ENCODE results near the gene NUP210L.
"Not testable (repeated sequence)": the region's sequence is repeated elsewhere in the genome, so short reads cannot be mapped to it uniquely, and the experiment has no call there.

NUP210L gene

DNA sequence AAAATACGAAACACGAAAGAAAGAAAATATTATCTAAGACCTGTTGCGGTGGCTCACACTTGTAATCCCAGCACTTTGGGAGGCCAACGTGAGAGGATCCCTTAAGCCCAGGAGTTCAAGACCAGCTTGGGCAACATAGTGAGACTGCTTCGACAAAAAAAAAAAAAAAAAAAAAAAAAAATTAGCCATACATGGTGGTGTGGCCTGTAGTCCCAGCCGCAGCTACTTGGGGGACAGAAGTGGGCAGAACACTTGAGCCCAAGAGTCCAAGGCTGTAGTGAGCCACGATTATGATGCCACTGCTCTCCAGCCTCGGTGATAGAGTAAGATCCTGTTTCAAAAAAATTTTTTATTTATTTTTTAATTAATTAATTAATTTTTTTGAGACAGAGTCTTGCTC lies 167.3 kb downstream of the NUP210L start:
- DNase-seq: no peak

DNA sequence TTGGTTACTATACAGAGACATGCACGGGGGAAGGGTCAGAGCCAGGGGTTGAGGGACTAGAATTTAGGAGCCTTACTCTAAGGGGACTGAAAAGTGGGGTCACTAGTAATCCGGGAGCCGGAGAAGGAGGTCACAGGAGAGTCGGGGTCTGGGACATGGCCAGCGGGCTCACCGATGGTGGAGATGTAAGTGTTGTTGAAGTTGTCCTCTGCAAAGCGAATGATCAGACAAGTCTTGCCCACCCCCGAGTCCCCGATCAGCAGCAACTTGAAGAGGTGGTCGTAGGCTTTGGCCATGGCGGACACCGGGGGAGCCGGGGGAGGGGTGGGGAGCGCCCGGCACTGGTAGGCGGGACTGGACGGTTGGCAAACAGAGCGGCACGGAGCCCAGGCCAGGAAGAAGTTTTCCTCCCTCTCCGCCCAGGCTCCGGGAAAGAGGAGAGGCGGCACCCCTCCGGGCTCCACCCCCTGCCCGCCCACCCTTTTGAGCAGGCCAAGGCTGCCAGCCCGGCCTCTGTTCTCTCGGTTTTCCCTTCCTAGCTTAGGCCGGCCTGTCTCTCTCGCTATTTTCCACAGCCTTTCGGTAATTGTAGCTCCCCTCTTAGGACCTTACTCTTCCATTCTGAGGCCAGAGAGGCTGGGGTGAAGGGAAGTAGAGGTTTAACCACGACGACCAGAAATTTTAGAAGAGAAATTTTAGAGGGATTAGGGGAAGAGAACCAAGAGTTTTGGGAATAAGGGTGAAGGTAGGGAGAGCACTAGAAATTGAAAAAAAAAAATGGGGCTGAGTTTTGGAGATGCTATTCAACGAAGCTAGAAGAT lies 168.7 kb downstream of the NUP210L start, which contains the start of gene RAB13:
Gene RAB13, minus strand, starts transcription at position 399 of the 821 bp plus-strand sequence. Its CDS starts 103 bp downstream, at position 296.
- DNase-seq: no peak

GRCh38 chr1:153985341-153985912 lies 169.4 kb downstream of the NUP210L start:
- DNase-seq: no peak

- no peak for DNase-seq
Observed at GRCh38 chr1:153984123-153984894, 170.6 kb downstream of the NUP210L start.

DNA sequence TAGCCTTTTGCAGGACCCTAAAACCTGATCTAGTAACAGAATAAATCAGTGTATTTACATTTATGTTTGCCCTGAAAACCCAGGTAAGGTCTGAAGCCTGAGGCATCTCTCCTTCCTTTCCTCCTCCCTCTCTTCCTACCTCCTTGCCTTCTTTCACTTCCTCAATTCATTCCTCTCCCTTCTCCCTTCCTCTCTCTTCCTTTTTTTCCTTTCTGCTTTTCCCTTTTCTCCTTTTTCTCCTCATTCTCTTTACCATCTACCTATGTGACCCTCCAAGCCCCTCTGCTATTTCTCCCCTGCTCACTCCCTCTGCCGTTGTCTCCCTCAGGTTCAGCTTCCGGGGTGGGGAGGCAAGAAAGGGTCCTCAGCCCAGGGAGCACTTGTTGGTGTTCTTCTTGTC lies 173.1 kb downstream of the NUP210L start:
- DNase-seq: not testable (repeated sequence)

DNA sequence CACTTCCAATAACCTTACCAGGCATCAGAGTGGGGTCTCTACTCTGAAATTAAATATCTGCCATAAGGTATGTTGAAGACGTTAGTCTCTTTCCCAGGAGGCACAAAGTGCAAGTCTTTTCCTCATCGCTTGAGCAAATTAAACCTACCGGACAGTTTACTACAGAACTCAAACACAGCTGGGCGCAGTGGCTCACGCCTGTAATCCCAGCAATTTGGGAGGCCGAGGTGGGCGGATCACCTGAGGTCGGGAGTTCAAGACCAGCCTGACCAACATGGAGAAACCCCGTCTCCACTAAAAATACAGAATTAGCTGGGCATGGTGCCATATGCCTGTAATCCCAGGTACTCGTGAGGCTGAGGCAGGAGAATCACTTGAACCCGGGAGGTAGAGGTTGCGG lies 175.8 kb downstream of the NUP210L start:
- not testable (repeated sequence) for DNase-seq

DNA sequence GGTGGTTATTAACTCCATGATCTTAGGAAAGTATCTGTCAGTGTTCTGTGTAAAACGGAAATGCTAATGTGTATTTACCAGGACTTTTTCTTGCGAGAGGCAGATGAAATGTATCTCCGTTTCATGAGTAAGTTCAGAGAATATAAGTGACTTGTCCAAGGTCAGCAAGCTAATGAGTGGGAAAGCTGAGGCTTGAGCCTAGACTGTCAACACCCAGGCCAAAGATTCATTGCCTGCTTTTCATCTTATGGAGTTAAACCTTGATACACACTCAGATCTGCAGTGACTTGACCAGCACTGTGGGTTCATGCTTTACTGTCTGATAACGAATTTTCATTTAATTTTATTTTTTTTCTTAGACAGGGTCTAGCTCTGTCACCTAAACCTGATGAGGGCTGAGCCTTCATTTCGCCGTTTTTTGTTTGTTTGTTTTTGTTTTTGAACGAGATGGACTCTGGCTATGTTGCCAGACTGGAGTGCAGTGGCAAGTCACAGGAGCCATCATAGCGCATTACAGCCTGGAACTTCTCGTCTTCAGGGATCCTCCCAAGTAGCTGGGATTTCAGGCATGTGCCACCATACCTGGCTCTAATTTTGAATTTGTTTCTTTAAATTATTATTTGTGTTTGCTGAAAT lies 176.5 kb downstream of the NUP210L start:
- no peak for DNase-seq

GRCh38 chr1:153977250-153978240 lies 177.3 kb downstream of the NUP210L start, which contains the start of gene JTB:
Gene JTB (minus strand): TSS chr1:153977674. CDS start chr1:153977252, 422 bp downstream.
- DNase-seq: peak; percentile 79

- DNase-seq: no peak
Observed at GRCh38 chr1:153976819-153977249, 178.0 kb downstream of the NUP210L start.

DNA sequence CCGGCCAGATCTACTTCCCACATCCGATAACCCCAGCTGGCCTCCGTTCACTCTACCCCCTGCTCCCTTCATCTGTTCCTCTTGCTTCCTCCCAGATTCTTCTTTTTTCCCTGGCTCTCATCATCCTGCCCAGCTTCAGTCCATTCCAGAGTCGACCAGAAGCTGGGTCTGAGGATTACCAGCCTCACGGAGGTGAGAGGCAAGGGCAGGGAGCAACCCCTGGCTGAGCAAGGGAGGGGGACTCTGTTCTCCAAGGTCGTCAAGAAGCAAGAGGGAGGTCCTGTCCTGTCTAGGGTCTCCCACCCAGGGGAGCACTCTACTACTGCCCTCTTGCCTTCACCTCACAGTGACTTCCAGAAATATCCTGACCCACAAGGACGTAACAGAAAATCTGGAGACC lies 181.3 kb downstream of the NUP210L start:
- DNase-seq: no peak

GRCh38 chr1:153973071-153973470 lies 181.8 kb downstream of the NUP210L start:
- no peak for DNase-seq

- no peak for DNase-seq
Observed at GRCh38 chr1:153970346-153970745, 184.5 kb downstream of the NUP210L start.

- DNase-seq: no peak
Observed at GRCh38 chr1:153968972-153969371, 185.9 kb downstream of the NUP210L start.

- no peak for DNase-seq
Observed at GRCh38 chr1:153968408-153968807, 186.5 kb downstream of the NUP210L start.

DNA sequence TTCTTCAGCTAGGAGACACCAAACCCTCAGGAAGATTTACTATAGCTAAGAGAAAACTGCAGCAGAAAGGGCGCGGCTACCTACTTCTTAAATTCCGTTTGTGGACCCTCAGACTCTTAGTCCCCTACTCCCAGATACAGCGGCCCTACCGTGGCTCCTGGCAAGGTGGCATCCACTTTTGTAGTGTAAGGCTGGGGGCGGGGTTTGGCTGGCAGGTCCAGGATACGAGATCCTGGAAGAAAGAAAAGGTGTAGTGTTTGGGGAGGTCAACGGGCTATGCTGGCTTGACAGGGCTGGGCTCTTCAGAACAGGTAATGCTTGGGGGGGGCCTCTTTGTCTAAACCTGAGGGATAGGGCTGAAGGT lies 186.9 kb downstream of the NUP210L start:
- no peak for DNase-seq

DNA sequence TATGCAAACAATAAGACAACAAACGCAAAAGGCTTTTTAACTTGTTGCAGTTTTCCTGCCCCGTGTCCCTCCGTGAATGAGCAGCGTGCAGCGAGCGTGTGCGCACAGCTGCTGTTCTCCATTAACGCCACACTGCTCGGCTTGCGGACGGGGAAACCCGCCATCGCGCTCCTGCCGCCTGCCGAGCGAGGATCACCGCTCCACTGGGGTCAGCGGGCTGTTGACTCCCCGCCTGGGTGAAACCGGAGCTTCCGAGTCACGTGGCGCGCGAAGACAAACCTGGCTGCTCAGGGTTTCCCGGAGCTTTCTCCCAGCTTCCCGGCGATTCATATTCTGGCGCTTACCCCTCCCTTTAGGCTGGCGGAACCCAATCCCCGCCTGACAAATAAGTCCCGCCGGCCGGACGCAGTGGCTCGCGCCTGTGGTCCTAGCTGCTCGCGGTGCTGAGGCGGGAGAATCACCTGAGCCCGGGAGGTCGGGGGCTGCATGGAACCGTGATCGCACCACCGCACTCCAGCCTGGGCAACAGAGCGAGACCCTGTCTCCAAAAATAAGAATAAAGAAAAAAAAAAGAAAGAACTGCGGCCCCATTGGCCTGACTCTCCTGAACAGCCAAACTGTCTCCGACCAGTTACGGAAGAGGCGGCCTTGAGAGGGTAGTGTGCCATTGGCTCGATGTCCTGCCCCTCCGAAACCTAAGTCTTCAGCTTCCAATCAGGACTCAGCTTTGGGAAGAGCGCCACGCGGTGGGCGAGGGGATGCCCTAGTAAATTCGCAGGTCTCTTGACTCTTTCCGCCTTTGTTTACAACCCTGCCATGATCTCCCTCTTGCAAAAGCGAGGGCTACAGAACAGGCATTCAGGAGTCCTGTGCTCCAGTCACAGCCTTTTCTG lies 187.5 kb downstream of the NUP210L start, which contains the start of gene CREB3L4:
Gene CREB3L4, plus strand, starts transcription at position 796 of the 893 bp plus-strand sequence. CDS start 624 bp downstream, outside the sequence.
- peak; percentile 90 for DNase-seq

- DNase-seq: no peak
Observed at GRCh38 chr1:153963850-153964331, 191.0 kb downstream of the NUP210L start.

DNA sequence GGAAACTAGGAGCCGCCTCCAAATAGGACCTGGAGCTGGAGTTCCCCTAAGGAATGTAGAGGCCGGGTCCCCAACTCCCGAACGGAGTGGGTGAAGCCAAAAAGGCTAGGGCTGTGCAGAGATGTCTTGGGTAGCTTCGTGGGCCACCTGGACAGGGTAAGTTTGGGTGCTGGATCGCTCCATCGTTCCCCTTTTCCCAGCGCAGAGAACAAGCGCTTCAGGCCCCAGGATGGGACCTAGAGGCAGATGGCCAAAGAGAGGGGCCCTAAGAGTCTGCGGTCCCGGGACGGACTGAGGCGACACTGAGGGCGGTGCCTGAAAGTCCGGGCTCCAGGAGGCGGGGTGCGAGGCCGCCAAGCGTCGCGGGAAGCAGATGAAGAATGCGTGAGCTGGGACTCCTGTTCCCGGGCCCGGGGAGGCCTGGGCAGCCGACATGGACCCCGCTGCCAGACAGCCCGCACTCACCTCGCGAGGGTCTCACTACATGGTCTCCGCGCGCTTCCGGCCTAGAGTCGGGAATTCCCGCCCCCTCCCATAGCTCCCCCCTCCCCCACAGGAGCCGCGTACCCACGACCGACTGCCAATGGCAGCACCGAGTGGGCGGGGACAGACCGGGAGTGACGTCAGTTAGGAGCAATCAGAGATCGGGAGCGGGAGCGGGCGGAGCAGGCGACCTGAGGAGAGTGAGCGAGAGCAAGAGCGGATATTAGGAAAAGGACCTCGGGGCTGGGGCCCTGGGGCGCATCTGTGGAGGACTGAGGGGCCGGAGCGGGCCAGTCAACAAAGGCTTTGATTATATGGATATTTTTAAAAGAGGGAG lies 191.6 kb downstream of the NUP210L start, which contains the start of gene SLC39A1:
Gene SLC39A1, minus strand, starts transcription at position 508 of the 820 bp plus-strand sequence. CDS start 822 bp downstream, outside the sequence.
- peak; percentile 91 for DNase-seq
